ENCODE results near the gene TIGD1. TPM values are rescaled to one million over a fixed set of nuclear protein-coding genes. Genes with fewer than 3 reads are reported as not detected.

The TIGD1 gene
- total RNA-seq, 1 experiment from 2014 or later, result 5.1 TPM

GRCh38 chr2:232528746-232529460, 21.5 kb downstream of the TIGD1 start:
- ATAC-seq (no peak), DNase-seq (ENCODE audit: low read depth, low spot score) (no peak)
- CTCF ChIA-PET, result no interaction called here
- Histone ChIP-seq H3K36me3 (ENCODE audit: control insufficient read depth, insufficient read depth, low read length) (no peaks in the 10 kb centered on the region), H3K4me1 (ENCODE audit: control insufficient read depth, insufficient read depth, low read length) (no peaks in the 10 kb centered on the region), H3K9me3 (ENCODE audit: control insufficient read depth, insufficient read depth, low read depth, low read length) (no peaks in the 10 kb centered on the region), H3K4me3 (ENCODE audit: low read depth in 2 of 2, low read length in 2 of 2) (no peak overlapping the region), H3K27ac (ENCODE audit: low read length) (no peak overlapping the region), H3K27me3 (ENCODE audit: control insufficient read depth, insufficient read depth, low read length) (no peaks in the 10 kb centered on the region)
- in situ Hi-C loops (cut with HindIII; ENCODE audit: low pct_unique_long_range_greater_than_20kb, low sequenced_read_pairs), result no loop called here
- intact Hi-C loops (cut with micrococcal nuclease; ENCODE audit: unreplicated experiment), result loop anchor here (10.0 kb wide), 2 partner anchors 184 to 624 kb away; no protein-coding TSS in a partner anchor
- POLR2A ChIA-PET, result no interaction called here
- TF ChIP-seq CTCF (IDR thresholded peaks at IDR 0.05), result no peak
- no peak for TF ChIP-seq REST (IDR thresholded peaks at IDR 0.05; ENCODE audit: insufficient read depth in 1 of 2, low read depth in 2 of 2, low read length in 1 of 2)
- no peak for TF ChIP-seq SIN3A (IDR thresholded peaks at IDR 0.05; ENCODE audit: borderline replicate concordance, insufficient read depth, low read depth, low read length)
- TF ChIP-seq POLR2AphosphoS5 (IDR thresholded peaks at IDR 0.05; ENCODE audit: low read depth, low read length), result no peak
- no peak for TF ChIP-seq TCF7L2 (IDR thresholded peaks at IDR 0.05; ENCODE audit: low read depth, low read length)
- no TSS peak for BruUV-seq (replicated peaks)

- no TSS peak for BruUV-seq (replicated peaks)
- Histone ChIP-seq H3K27ac (ENCODE audit: low read length) (no peak overlapping the region), H3K4me1 (ENCODE audit: control insufficient read depth, insufficient read depth, low read length) (peaks cover 2% of the 10 kb centered on the region; the same call in 1 of the 2 replicates), H3K9me3 (ENCODE audit: control insufficient read depth, insufficient read depth, low read depth, low read length) (no peaks in the 10 kb centered on the region), H3K27me3 (ENCODE audit: control insufficient read depth, insufficient read depth, low read length) (no peaks in the 10 kb centered on the region), H3K4me3 (ENCODE audit: low read depth in 2 of 2, low read length in 2 of 2) (no peak overlapping the region), H3K36me3 (ENCODE audit: control insufficient read depth, insufficient read depth, low read length) (no peaks in the 10 kb centered on the region)
- DNase-seq (ENCODE audit: low read depth, low spot score) (no peak), ATAC-seq (no peak)
- CTCF ChIA-PET, result no interaction called here
- in situ Hi-C loops (cut with HindIII; ENCODE audit: low pct_unique_long_range_greater_than_20kb, low sequenced_read_pairs), result no loop called here
- POLR2A ChIA-PET, result no interaction called here
- TF ChIP-seq CTCF (IDR thresholded peaks at IDR 0.05) (no peak), POLR2AphosphoS5 (IDR thresholded peaks at IDR 0.05; ENCODE audit: low read depth, low read length) (no peak), SIN3A (IDR thresholded peaks at IDR 0.05; ENCODE audit: borderline replicate concordance, insufficient read depth, low read depth, low read length) (no peak), TCF7L2 (IDR thresholded peaks at IDR 0.05; ENCODE audit: low read depth, low read length) (no peak), REST (IDR thresholded peaks at IDR 0.05; ENCODE audit: insufficient read depth in 1 of 2, low read depth in 2 of 2, low read length in 1 of 2) (no peak)
- intact Hi-C loops (cut with micrococcal nuclease; ENCODE audit: unreplicated experiment), result loop anchor here (10.0 kb wide), 2 partner anchors 183 to 623 kb away; no protein-coding TSS in a partner anchor
Observed at GRCh38 chr2:232527905-232528470, 22.4 kb downstream of the TIGD1 start.
